Pulmonary artery endothelial cell (primary cell): ENCODE data around the gene UPF2. TPM values are rescaled to one million over a fixed set of nuclear protein-coding genes. Genes with fewer than 3 reads are reported as not detected.
"Not testable (repeated sequence)": the region's sequence is repeated elsewhere in the genome, so short reads cannot be mapped to it uniquely, and the experiment has no call there.

Source experiments
- DNase-seq: peaks from one replicate; pipeline ENCODE4 v3.0.0-alpha.2; 2011; ENCODE audit warnings: low read depth, low spot score
- total RNA-seq: library from RNA; depleted of rRNA; stranded (reverse); fragments of >200 nt; gene quantifications from 2 replicates; pipeline ENCODE4 v1.2.3, GENCODE V29; 2014

The UPF2 gene
- total RNA-seq, 1 donor from 2014 or later = 15.7 TPM

GRCh38 chr10:12045596-12045995 is 3.0 kb upstream of the UPF2 start:
- no peak for DNase-seq

- DNase-seq = no peak
These were observed 206 bp downstream of the UPF2 start for GRCh38 chr10:12042409-12042796.

DNA sequence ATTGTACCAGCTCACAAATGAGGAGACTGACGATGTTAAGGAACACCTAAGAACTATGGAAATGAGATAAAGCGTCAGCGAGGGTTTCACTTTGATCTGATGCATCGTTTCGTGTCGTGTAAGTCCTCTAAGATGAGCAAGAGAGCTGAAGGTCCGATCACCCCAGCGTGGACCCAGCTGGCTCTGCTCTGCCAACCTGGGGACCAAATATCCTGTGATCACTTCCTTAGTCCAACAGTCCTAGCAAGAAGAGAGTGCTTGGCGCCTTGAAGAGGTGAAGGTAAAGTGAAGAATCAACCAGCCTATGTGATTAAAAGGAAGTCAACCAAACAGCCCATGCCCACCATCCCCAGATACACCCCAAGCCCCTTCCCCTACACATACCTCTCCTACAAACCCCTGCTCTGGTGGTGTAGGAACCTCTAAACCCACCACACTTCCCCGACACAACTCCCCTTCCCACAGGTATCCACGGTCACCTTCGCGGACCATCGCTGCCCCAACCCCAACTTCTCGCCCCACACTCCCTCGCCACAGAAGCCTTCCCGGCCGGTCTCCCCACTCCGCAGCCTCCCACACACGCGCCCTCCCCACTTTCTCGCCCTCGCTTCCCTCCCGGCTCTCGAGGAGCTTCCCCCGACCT is 722 bp downstream of the UPF2 start:
- no peak for DNase-seq

GRCh38 chr10:12036073-12036655 is 6.4 kb downstream of the UPF2 start:
- no peak for DNase-seq

DNA sequence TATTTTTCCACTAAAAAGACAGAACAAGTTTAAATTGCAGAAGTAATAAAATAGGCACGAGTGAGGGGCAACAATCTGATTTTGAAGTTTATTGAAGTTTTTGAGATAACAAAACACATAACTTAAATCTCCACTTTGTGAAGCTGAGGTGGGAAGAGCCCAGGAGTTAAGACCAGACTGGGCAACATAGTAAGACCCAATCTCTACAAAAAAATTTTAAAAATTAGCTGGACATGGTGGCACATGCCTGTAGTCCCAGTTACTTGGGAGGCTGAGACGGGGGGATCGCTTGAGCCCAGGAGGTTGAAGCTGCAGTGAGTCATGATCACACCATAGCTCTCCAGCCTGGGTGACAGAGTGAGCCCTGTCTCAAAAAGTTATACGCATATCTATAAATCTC is 11.2 kb downstream of the UPF2 start:
- no peak for DNase-seq

GRCh38 chr10:12027539-12027938 is 15.1 kb downstream of the UPF2 start:
- no peak for DNase-seq

- DNase-seq = no peak
These were observed 17.0 kb downstream of the UPF2 start for GRCh38 chr10:12025591-12025990.

DNA sequence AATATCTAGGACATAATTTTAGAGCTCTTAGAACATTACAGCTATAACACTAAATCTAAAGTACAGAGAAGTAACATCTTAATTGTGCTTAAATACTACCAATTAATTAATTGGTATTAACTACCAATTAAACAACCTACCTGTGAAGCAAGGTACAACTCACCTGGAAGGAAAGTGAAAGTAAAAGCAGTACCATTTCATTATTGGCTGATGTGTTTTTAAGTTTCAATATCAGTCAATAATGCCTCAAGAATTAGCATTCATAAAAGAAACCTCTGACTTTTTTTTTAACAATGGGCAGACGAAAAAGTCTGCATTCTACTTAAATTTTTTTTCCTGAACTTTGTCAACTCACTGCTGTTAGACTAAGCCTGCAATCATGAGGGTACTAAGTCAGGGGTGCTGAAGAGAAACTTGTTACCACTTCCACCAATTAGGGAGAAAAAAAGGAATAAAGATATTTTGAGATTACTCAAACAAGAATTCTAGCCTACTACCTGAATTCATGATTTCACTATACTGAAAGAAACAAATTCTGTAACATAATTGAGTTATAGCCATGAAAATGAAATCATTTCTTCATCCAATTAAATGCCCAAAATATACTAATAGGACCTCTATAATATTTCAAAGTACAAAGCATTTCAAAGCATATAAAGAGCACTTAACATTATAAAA is 19.9 kb downstream of the UPF2 start:
- DNase-seq = no peak

DNA sequence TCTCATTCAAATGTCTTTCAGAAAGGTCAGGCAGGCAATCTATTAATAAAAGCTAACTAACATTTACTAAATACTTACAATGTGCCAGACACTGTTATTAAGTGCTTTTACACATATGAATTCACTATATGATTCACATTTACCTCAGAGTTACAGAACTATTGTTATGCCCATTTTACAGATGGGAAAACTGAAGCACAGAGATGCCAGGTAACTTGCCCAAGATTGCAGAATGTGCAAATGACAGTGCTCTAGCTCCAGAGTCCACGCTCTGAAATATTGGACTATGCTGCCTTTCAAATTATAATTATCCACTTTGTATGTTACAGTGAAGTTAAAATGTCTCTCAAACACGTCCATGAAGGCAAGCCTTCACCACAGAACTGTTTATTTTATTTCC is 22.0 kb downstream of the UPF2 start:
- DNase-seq = no peak

DNA sequence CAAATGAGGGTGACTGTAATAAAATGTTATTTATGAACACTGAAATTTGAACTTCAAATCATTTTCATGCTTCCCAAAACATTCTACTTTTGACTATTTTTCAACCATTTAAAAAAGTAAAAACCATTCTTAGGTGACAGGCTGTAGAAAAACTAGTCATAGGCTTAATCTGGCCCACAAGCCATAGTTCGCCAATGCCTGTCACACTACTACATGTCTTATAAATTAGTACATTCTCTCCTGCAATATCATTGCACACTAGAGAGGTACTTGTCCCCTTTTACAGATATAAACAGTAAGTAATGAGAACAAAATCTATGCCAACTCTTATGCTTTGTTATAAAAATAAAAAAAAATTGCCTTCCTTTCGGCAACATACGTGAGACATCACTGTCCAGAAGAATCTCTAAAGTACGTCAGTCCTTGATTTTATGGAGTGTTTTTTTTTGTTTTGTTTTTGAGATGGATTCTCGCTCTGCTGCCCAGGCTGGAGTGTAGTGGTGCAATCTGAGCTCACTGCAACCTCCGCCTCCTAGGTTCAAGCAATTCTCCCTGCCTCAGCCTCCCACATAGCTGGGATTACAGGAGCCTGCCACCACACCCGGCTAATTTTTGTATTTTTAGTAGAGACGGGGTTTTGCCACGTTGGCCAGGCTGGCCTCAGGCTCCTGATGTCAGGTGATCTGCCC is 23.2 kb downstream of the UPF2 start:
- DNase-seq = no peak

- no peak for DNase-seq
These were observed 23.9 kb downstream of the UPF2 start for GRCh38 chr10:12018438-12019282.

GRCh38 chr10:12013926-12014325 is 28.7 kb downstream of the UPF2 start:
- no peak for DNase-seq

GRCh38 chr10:12013391-12013790 is 29.2 kb downstream of the UPF2 start:
- DNase-seq = not testable (repeated sequence)

GRCh38 chr10:12010353-12010752 is 32.3 kb downstream of the UPF2 start:
- DNase-seq = no peak

DNA sequence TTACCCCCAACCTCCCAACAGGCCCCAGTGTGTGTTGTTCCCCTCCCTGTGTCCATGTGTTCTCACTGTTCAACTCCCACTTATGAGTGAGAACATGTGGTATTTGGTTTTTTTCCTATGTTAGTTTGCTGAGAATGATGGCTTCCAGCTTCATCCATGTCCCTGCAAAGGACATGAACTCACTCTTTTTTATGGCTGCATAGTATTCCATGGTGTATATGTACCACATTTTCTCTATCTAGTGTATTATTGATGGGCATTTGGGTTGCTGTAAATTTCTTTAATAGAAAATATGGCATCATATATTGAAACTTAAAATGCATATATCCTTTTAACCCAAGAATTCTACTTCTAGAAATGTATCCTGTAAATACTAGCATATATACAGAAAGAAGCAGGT is 33.8 kb downstream of the UPF2 start:
- DNase-seq = not testable (repeated sequence)

- no peak for DNase-seq
These were observed 35.9 kb downstream of the UPF2 start for GRCh38 chr10:12006671-12007070.

- no peak for DNase-seq
These were observed 48.7 kb downstream of the UPF2 start for GRCh38 chr10:11993834-11994468.

- no peak for DNase-seq
These were observed 53.7 kb downstream of the UPF2 start for GRCh38 chr10:11988924-11989323.

- peak; percentile 36 for DNase-seq
These were observed 55.9 kb downstream of the UPF2 start for GRCh38 chr10:11986593-11987216.

GRCh38 chr10:11982253-11982652 is 60.4 kb downstream of the UPF2 start:
- DNase-seq = no peak

DNA sequence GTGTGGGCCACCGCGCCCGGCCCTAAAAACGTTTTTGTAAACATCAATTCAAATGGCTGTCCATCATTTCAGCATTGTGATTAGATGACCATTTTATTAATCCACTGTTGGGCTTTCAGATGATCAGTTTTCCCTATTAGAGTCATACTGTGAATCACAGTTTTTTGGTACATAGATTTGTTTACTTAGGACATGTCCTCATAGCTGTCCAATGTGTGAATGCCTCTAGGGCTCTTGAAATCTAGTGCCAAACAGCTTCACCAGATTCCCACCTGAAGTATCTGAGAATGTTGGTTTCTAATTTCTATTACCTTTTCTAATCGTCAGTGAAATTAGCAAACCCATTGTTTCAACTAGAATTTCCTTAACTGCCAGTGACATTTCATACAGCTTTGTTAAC is 66.8 kb downstream of the UPF2 start:
- DNase-seq = no peak
